Activated naive CD4-positive, alpha-beta T cell treated with Interleukin-2 at 50 U/mL for 16 hours (primary cell): ENCODE results near the gene APOL6.
A peak's percentile ranks its signal among the peaks of the same experiment; 100 is the strongest.
"Not testable (repeated sequence)": the region's sequence is repeated elsewhere in the genome, so short reads cannot be mapped to it uniquely, and the experiment has no call there.

ENCODE experiments used
- DNase-seq: peaks from one replicate; pipeline ENCODE4 v3.0.0-alpha.2; 2020

Gene APOL6

DNA sequence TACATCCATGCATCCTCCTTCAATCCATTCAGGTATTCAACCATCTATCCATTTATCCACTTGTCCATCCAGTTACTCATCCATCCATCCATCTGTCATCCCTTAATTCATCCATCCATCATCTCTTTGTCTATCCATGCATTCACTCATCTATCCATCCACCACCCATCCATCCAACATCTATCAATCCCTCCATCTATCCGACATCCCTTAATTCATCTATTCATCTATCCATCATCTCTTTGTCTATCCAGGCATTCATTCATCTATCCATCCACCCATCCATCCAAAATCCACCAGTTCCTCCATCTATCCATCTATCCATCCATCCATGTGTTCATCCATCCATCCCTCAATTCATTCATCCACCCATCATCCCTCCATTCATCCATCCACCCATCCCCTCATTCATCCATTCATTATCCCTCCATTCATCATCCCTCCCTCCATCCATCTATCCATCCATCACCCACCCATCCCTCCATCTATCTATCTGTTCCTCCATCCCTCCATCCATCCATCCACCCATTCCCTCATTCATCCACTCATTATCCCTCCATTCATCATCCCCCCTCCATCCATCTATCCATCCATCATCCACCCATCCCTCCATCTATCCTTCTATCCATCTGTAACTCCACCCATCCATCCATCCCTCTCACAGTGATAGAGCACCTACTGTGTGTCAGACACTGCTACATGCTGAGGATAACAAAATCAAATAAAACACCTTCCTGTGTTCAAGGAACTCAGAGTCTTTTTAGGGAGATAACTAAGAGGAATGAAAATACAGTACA is 29.6 kb upstream of the APOL6 start:
- no peak for DNase-seq

DNA sequence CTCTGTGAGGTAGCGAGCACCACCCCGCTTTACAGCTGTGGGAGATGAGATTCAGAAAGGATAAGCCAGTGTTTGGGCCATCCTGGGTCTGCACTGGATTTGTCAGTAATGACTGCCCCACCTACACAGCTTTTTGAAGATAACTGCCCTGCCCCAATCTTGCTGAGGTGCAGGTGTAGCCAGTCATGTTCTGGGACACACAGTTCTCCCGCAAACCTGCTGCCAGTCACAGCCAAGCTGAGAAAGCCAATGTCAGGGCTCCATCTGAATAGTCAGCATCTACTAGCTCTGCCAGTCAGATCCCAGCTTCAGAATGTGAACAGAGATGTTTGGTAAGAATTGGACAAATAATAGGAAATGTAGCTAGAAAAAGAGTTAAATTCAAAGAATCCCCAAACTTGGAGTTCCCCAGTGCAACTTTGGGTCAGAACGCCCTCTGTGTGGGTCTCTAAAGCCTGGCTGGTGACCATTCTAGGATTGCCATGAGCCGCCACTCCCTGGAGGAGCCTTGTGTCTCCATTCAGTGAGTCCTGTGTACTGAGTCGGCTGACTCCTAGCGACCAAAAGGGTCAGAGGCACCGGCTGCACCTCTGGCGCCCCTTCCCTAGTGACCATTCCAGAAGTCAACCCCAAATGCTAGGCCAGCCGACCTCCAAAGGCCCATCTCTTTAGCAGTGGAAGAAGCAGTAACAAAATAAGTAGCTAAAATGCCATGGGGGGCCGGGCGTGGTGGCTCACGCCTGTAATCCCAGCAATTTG is 28.7 kb upstream of the APOL6 start:
- no peak for DNase-seq

DNA sequence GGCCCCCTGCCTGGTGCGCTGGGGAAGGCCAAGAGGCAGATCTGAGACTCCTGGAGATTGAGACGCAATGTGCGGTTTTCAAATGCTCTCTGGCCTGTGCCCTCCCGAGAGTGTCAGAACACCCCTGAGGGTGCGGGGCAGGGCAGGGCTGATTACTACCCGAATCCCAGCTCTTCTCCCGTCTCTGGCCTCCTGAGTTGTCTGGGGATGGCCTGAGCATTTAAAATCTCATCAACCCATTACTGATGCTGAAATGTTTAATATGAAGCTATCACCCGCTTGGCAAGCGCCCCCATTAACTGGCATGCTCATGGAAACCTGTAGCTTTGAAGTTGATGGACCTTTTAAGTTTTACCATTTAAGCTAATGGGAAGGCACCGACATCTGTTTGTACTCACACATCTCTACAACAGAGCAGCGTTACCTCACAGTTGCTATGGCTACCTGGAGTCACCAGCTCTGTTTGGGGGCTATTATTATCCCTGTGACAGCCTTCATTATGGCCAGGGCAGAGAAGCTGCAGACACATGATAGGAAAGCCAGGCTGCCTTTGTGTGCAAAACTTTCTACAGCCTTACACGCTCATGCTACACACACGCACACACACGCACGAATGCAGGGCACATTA is 27.5 kb upstream of the APOL6 start:
- no peak for DNase-seq

DNA sequence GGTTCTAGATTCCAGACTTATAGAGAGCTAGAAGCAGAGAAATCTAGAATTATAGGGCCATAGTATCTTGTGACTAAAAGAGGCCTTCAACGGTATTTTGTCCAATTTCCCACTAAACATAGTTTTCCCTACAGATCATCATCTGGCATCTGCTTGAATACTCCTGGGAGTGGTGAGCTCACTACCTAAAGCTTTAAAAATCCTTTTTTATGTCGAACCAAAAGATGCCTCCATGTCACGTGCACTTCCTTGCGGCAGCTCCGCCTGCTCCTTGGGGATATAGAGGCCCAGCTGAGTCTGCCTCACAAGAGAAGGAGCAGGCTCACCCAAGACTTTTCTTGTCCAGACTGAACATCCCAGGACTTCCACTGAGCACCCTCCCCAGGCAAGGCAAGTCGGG is 26.8 kb upstream of the APOL6 start:
- DNase-seq: no peak

DNA sequence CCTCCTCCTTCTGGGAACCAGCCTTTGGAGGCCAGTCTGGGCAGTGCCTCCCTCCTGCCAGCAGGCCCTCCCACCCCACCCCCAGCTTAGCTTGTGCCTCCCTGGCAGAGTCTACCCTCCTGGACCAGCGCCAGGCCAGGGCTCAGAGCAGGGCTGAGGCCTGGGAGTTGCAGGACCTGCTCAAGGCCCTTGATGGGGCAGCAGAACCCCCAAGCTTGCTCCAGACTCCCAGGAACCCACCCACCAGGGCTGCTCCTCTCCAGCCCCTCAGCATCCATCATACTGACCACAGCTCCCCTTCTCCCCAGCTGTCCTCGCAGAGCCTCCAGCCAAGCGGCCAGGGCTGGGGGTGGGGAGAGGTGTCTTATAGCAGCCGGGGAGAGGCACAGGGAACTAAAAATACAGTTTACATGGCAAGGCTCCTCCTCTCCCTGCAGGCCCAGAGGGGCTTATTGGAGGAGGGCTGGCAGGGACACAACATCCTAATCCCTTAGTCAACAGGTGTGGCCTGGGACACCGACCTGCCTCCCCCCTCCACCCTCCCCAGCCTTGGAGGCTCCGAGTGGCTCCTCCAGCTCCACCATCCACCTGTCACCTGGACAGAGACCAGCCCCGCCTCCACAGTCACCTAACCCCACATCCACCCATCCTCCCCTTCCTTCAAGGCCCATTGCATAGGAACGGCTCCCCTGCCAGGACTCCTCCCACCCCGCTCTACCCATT is 25.9 kb upstream of the APOL6 start:
- DNase-seq: no peak

DNA sequence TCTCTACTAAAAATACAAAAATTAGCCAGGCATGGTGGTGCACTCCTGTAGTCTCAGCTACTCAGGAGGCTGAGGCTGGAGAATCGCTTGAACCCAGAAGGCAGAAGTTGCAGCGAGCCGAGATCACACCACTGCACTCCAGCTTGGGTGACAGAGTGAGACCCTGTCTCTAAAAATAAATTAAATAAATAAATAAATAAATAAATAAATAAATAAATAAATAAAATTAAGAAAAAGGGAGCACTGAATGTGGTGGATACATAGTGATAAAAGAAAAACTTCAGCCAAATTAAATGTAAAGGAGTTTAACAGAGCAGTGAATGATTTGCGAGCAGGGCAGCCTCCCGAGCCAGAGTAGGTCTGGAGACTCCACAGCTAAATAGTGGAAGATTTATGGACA is 24.4 kb upstream of the APOL6 start:
- DNase-seq: not testable (repeated sequence)

DNA sequence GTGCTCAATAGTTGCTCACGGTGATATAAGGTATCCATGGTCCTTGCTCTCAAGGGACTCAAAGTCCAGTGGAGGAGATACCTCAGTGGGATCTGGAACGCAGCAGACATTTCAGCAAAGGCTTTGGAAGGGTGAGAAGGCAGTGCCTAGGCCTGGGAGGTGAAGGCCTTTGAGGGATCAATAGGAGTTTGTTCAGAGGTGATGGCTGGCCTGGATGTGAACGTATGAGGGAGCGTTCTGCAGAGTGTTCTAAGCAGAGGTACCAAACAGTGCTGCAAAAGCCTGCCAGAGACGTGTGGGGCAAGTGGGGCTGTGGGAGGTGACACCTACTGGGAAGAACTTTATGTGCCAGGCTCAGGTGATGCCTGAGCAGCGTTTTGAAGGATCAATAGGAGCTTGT is 23.7 kb upstream of the APOL6 start:
- no peak for DNase-seq

DNA sequence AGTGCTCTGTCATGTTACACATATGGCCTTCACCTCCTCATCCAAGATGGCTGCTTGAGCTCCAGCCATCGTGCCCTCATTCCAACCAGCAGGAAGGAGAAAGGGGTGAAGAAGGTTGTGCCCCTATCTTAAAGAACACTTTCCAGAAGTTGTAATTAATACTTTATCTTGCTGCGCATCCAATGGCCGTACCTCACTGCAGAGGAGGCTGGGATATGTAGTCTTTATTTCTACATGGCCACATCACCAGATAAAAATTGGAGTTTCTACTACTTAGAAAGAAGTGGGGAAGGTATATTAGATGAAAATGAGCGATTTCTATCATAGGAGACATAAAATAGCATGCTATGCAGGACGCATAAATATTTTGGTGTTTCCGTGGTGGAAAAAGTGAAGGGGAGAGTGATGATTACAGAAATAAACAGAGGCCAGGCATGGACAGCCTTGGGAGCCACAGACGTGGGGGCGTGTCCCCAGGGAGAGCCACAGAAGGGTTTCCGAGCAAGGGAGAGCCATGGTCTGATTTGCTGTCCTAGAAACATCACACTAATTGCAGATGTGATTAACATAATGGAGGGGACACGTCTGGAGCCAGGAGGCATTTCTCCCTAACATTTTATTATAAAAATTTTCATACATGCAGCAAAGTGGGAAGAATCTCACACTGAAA is 22.3 kb upstream of the APOL6 start:
- DNase-seq: no peak

DNA sequence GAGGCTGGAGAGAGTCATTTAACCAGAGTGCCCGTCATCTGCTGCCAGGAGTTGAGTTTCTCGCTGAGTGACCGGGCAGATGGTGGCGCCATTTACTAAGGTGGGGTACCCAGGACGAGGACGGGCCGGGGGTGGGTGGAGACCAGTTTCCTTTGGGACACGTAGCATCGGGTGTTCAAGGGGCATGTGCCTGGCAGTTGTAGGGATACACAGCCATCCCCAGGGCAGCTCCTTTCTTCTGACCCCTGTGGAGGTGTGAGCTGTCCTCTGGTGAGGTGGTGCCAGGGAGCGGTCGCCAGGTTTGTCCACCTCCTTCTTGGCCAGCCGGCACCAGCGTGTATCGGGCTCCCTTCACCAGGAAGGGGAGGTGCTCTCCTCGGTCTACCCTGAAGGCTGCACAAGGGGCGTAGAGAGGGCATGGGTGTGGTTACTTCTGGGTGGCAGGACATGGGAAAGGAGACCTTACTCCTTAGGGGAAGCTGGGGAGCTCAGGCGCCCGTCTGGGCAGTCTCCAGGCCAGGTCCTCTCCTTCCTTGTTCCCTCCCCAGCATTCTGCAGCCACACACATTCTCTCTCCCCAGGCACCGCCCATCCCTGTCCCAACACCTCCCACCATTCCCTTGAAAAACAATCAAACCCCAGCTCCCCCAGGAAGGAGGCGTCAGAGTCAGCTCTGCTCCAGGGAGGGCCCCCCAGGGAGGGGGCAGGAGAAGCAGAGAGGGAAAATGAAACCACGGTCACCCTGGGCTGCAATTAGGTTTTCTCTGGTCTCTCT is 20.8 kb upstream of the APOL6 start:
- DNase-seq: peak; percentile 62

DNA sequence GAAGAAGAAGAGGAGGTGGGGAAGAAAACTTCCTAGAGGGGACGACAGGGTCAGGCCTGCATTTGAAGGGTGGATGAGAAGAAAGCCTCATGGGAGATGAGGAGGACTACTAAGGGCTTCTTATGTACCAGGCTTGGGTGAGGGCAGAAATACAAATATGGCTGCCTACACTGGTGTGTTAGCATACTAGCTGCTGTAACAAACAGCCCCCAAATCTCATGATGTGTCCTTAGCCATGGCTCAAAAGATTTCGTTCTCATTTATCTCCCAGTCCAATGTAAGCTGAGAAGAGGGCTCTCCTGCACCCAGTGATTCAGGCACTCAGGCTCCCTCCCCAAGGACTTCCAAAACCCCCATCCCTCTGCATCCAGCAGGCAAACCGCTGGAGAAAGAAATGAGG is 19.5 kb upstream of the APOL6 start:
- no peak for DNase-seq

DNA sequence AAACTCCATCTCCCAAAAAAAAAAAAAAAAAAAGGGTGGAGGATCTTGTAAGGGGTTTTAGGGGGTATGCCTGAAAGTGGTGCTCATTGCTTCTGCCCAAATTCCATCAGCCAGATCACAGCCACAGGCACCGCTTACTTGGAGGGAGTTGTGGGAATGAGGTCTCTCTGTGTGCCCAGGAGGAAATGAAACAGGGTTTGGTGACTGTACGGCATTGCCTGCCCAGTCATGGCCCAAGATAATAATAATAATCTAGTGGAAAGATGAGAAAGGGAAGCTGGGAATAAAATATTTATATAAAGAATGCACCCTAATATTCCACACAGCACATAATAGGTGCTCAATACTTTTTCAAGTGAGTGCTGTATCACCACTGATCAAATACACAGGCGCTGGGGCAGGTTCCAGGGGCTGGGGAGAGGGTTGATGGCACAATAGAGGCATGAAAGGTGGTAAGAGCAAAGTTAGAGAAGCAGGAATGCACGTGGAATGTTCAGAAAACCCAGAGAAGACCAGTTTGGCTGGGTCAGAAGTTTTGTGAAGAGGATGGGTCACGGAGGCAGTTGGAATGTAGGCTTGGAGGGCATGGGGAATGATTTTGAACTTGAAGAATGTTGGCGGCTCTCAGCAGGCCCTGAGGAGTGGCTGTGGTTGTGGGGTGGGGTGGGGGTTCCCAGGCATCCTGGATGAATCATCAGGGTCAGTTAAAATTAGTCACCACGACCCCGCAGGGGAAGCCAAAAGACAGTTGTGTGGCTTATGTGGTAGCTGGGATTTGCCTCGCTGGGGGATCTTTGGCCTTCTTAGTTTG is 18.6 kb upstream of the APOL6 start:
- DNase-seq: peak; percentile 63

DNA sequence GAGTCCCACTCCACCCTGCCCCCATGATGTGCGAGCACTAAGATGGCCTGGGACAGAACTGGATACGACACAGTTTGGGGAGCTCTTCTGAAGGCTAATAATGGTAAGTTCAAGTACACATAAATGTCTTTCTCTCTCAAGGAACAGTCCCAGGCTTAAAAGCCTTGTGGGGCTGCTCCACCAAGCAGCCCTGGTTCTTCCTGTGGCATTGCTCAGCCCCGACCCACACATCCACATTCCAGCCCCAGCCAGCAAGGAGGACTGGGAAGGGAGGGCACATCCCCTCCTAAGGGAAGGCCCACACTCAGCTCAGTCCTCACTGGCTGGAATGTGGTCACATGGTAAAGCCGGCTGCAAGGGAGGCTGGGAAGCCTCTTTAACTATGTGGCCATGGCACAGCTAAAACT is 17.9 kb upstream of the APOL6 start:
- no peak for DNase-seq

DNA sequence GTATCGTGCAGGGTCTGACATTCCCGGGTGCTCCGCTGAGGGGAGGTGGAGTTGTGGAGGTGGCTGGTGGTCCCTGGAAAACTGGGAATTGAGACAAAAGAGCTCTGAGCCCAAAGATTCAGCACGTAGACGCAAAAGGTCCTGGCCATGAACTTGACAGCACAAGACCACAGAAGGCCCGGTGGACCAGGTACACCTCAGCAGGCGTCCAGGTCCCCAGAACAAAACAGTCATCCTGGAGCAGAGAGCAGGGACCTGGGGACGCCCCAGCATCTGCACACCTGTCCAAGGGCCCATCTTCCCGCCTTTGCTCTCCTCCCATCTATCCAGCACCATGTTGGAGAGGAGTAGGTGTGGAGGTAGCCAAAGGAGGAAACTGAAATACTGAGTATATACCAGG is 17.4 kb upstream of the APOL6 start:
- no peak for DNase-seq

DNA sequence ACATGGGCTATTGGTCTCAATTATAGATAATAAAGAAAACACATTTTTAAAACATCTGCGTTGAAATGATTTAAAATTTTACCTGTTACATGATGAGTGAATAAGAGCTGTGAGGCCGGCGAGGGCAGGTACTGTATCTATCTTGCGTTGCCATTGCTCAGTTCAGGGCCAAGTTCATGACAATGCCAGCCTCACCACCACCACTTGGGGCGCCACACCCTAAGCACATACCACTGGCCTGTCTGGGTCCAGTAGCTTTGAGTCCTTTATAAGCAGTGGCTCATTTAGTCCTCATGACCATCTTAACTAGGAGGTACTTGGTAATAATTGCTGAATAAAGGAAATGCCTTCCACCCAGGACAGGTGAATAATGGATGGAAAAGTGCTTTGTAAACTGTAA is 16.6 kb upstream of the APOL6 start:
- peak; percentile 30 for DNase-seq

DNA sequence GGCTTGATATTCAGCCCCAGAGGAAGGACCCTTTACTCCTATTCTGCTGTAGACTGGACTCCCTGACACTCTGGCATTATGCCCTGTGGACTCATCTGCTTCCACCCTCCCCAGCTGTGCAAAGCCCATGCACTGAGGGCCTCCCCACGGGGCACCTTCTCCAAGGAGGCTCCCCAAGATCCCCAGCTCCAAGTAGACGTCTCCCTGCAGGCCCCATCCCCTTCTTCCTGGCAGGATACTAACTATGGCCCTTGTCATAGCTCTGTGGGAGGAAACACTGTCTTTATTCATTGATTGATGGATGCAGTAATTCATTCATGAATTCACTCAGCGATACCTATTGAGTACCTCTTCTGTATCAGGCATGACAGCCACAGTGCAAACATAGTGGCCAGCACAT is 15.3 kb upstream of the APOL6 start:
- DNase-seq: no peak

DNA sequence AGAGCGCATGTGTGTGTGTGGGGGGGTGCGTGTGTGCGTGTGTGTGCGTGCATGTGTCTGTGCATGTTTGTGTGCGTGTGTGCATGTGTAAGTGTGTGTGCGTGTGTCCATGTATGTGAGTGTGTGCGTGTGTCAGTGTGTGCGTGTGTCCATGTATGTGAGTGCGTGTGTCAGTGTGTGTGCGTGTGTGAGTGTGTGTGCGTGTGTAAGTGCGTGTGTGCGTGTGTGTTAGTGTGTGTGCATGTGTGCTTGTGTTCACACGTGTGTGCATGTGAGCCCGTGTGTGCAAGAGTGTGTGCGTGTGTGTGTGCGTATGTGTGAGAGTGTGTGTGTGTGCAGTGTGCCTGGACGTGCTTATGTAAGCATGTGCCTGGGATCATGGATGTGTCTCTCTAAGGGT is 14.7 kb upstream of the APOL6 start:
- DNase-seq: no peak

DNA sequence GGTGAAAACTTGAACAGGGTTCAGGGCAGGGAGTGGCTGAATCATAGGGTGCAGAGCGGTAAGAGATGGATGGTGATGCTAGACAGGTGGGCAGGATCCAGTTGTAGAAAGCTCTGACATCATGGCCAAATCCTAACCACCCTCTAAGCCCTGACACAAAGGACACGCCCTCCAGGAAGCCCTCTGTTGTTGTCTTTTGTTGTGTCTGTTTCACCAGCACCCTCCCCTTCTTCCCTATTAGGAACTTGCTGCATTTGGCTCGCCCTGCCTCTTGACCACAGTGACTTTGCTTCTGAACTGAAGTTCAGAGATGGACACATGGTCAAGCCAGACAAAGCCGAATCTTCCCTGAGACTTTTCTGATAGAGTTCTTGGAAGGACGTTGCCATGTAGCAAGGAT is 14.2 kb upstream of the APOL6 start:
- DNase-seq: no peak

DNA sequence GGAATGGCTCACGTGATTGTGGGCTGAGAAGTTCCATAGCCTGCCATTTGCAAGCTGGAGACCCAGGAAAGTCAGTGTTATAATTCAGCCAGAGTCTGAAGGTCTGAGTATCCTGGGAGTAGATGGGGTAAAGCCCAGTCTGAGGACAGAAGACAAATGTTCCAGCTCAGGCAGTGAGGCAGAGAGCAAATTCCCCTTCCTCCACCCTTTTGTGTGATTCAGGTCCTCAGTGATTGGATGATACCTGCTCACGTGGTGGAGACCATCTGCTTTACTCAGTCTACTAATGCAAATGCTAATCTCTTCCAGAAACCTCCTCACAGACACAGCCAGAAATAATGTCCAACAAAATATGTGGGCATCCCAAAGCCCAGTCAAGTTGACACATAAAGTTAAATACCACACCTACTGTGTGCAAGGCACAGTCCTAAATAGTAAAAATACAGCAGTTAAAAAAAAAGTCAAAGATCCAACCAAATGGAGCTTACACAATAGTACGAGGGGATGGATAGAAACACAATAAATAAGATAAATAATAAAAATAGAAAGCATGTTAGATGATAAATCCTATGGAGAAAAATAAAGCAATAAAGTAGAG is 13.2 kb upstream of the APOL6 start:
- DNase-seq: no peak

DNA sequence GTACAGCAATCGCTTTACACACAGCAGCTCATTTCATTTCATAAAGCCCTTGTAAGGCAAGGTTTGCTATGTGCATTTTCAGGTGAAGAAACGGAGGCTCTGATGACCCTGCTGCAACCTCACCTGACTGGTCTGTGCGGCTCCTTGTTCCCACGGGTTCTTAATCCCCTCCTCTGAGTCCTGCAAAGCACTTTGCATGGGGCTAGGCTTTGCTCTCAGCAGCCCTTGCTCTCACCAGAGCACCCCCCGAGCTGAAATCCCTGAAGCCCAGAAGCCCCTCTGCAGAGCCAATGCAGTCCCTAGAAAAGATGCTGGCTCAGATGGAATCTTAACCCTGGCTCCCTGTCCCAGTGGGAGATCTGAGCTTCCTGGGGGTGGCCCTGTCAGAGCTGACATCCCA is 11.0 kb upstream of the APOL6 start:
- no peak for DNase-seq

DNA sequence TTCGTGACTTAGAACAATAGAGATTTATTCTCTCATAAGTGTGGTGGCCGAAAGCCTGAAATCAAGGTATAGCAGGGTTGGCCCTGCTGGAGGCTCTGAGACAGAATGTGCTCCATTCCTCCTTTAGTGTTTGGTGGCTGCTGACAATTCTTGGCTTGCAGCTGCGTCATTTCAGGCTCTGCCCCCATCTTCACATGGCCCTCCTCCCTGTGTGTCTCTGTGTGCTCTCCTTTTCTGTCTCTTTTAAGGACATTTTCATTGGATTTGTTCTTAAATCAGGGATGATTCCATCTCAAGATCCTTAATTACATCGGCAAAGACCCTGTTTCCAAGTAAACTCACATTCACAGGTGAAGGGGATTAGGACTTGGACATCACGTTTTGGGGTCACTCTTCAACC is 10.2 kb upstream of the APOL6 start:
- DNase-seq: no peak

DNA sequence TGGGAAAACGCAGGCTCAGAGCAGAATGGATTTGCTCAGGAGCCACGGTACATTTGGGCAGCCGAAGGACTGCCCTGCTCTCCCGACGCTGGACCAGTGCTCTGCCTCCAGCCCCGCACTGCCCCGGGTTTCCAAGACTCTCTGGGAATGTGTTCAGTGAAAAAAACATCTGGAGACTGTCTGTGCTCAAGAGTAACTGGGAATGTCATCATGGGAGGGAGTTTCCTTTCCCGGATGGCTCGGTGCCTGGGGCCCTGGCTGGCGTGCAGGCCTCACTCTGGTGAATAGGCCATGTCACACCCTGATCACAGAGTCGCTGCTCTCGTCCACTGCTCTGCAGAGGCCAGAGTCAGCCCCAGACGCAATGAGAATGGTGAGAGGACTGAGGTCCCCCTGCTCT is 9.8 kb upstream of the APOL6 start:
- DNase-seq: no peak
